Fibroblast of villous mesenchyme (primary cell): ENCODE measurements around the gene EFCAB5. TPM values are rescaled to one million over a fixed set of nuclear protein-coding genes. Genes with fewer than 3 reads are reported as not detected.

Source experiments
- DNase-seq: peaks from one replicate; pipeline ENCODE4 v3.0.0-alpha.2; 2010; ENCODE audit warnings: low read depth
- H3K4me3 ChIP-seq: 2 replicates; pipeline ENCODE4 v1.5.1; 2011; ENCODE audit warnings: low read depth, mild to moderate bottlenecking, low read length
- CTCF ChIP-seq: IDR thresholded peaks from 2 replicates; pipeline ENCODE4 v1.5.1; 2012; ENCODE audit warnings: low read depth, mild to moderate bottlenecking, low read length; ENCODE audit not compliant: insufficient read depth
- total RNA-seq: library from RNA; depleted of rRNA; stranded (reverse); fragments of >200 nt; gene quantifications from 2 replicates; pipeline ENCODE4 v1.2.3, GENCODE V29; 2012

The EFCAB5 gene
- total RNA-seq, 1 donor = under 0.01 TPM

GRCh38 chr17:30041551-30041950 is 100.1 kb downstream of the EFCAB5 start:
- TF ChIP-seq CTCF = no peak
- no peak for DNase-seq
- no peak overlapping the region for H3K4me3 ChIP-seq

GRCh38 chr17:30062372-30062771 is 120.9 kb downstream of the EFCAB5 start:
- H3K4me3 ChIP-seq = no peak overlapping the region
- no peak for TF ChIP-seq CTCF
- no peak for DNase-seq

GRCh38 chr17:30064738-30065137 is 123.3 kb downstream of the EFCAB5 start:
- H3K4me3 ChIP-seq = no peak overlapping the region
- no peak for TF ChIP-seq CTCF
- DNase-seq = no peak

GRCh38 chr17:30068465-30068864 is 127.0 kb downstream of the EFCAB5 start:
- no peak for DNase-seq
- TF ChIP-seq CTCF = no peak
- no peak overlapping the region for H3K4me3 ChIP-seq

- no peak for DNase-seq
- no peak for TF ChIP-seq CTCF
- H3K4me3 ChIP-seq = no peak overlapping the region
Measured at GRCh38 chr17:30074254-30074653, 132.8 kb downstream of the EFCAB5 start.

GRCh38 chr17:30074730-30075129 is 133.3 kb downstream of the EFCAB5 start:
- DNase-seq = no peak
- no peak overlapping the region for H3K4me3 ChIP-seq
- TF ChIP-seq CTCF = no peak

GRCh38 chr17:30082773-30083172 is 141.3 kb downstream of the EFCAB5 start:
- DNase-seq = no peak
- H3K4me3 ChIP-seq = no peak overlapping the region
- no peak for TF ChIP-seq CTCF
